GM19463 (cell line): ENCODE results near the gene ERCC4.

ENCODE experiments used
- ATAC-seq: cut with Tn5 transposase; IDR thresholded peaks from one replicate; pipeline ENCODE4 v1.9.1; 2021; ENCODE audit warnings: mild to moderate bottlenecking, moderate library complexity; ENCODE audit not compliant: unreplicated experiment

The ERCC4 gene

DNA sequence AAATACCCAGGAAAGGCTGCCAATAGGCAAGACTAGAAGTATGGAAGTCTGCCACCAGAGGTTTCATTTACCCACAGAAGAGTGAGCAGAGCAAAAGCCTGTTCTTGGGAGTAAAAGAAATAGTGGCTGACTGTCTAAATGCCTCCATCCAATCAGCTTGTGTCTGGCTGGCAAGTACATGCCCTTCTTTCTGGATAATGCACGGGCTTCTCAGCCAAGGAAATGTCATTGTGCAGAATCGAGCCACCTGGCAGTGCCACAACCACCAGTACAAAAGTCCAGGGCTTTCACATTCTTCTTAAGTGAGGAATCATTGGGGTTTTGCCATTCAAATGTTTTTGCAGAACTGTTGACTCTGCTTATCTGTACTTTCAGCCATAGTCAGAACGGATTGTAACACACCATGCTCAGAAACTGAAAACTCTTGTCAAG lies 10.1 kb upstream of the ERCC4 start:
- ATAC-seq = no peak

DNA sequence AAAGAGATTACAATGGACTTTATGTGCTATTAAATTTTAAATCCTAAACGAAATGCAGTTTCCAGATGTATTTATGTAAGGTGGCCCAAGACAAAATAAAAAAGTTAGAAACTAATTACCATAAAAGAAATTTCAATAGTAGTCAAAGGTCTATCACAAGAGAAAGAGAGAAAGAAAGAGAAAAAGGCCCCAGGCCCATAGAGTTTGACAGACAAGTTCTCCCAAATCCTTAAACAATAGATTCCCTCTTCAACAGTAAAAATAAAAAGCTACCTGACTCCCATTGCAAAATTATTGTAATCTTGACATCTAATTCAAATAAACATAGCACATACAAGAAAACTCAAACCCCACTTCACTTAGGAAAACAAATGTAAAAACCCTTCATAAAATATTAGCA lies 8.6 kb upstream of the ERCC4 start:
- no peak for ATAC-seq

DNA sequence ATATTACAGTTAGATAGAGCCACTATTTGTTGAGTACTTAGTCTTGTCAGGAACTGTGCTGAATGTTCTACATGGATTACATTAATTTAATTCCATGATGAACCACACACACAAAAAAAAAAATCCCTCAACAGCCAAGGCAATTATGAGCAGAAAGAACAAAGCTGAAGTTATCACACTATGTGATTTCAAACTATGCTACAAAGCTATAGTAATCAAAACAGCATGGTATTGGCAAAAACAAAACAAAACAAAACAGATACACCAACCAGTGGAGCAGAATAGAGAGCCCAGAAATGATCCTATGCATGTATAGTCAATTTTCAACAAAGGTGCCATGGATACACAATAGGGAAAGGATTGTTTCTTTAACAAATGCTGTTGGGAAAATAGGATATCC lies 8.1 kb upstream of the ERCC4 start:
- ATAC-seq = no peak

DNA sequence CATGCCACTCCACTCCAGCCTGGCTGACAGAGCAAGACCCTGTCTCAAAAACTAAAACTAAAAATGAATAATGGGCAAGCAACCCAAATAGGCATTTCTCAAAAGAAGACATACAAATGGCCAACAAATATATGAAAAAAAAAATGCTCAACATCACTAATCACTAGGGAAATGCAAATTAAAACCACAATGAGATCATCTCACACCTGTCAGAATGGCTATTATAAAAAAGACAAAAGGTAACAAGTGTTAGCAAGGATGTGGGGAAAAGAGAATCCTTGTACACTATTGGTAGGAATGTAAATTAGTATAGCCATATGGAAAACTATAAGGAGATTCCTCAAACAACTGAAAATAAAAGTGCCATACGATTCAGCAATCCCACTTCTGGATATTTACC lies 7.1 kb upstream of the ERCC4 start:
- ATAC-seq = no peak

DNA sequence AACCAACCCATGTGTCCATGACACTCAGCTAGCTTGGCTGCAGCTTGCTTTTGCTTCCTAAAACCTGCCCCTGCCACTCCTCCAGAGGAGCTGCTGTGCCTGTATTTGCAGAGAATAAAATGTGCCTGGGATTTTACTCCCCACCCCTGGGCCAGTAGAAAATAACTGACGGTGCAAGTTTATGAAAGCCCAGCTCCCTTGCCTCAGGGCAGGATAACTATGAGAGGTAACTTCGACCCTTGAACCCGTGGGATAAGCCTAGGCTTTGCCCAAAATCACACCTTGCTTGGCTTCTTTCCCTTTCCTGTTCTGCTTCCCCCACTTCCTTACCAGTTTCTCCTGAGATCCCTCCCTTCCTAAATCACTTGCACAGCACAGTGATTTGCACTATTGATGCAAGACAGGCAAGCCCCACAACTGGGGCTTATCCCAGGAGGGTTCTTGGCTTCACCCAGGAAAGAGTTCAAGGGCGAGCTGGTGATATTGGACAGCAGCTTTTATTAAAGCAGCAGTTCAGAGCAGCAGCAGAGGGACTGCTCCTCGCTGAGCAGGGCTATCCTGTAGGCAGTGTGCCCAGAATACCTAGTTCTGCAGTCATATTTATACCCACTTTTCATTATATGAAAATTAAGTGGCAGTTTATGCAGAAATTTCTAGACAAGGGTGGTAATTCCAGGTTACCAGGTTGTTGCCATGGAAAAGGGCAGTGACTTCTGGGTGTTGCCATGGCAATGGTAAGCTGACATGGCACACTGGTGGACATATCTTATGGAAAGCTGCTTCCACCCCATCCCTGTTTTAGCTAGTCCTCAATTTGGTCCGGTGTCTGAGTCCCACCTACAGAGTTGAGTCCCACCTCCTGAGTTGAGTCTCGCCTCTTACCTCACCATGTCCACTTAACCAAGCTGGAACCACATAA lies 6.3 kb upstream of the ERCC4 start:
- ATAC-seq = no peak

DNA sequence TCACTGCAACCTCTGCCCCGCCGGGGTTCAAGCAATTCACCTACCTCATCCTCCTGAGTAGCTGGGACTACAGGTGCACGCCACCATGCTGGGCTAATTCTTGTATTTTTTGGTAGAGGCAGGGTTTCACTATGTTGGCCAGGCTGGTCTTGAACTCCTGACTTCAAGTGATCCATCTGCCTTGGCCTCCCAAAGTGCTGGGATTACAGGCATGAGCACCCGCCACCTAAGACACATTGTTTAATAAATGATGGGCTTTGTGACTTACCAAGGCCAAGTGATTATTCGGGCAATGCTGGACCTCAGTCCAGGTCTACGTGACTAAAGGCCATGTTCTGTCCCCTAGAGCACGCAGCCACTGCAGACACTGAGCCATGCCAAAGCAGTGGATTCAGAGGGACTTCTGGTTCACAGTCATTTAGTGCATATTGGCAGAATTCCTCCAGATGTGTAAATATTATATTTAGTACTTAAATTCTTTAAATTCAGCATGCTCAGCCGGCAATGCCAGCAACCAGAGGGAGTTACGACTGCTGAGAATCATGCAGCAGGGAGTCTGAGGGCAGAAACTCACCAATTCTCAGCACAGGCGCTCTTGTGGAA lies 4.8 kb upstream of the ERCC4 start:
- ATAC-seq = no peak

DNA sequence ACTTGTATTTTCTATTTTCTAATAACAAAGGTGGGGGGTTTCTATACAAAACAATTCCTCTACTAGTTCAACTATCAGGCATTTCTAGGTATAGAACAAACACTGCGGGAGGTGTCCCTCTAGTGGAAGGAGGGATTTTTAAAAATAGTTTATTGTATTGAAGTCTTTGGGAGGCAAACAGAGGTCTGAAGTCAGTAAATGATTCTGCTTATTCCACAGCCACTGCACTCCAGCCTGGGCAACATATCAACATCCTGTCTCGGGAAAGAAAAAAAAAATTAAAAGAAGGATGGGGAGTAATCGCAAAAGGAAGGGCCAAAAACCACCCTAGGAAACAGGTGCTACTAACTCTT lies 648 bp upstream of the ERCC4 start:
- no peak for ATAC-seq

DNA sequence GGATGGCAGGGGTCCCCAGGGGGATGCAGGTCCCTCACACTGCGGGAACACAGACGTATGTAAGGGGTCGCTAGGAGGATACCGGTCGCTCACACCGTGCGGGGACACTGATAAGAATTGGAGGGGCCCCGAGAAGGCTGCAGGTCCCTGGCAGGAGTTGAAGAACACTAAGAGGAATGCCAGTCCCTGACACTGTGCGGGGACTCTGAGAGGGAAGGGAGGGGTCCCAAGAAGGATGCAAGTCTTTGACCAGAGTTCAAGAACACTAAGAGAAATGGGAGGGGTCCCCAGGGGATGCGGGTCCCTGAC lies 510 bp downstream of the ERCC4 start:
- no peak for ATAC-seq

DNA sequence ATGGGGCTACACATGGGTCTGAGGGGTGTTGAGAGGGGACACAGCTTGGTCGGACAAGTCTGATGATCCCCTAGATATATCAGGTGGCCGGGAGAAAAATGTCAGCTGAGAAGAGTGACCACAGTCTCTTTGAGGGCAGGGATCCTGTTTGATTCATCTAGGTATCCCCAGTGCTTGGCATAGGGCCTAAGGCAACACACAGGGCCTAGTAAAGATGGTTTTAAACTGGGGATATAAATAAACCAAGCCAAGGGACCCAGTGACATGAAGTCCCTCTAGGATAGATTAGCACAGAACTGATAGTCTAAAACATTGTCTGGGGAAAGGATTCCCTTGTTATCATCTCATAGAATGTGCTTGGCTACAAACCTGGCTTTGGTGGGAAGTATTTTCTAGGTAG lies 1.4 kb downstream of the ERCC4 start:
- ATAC-seq = no peak

DNA sequence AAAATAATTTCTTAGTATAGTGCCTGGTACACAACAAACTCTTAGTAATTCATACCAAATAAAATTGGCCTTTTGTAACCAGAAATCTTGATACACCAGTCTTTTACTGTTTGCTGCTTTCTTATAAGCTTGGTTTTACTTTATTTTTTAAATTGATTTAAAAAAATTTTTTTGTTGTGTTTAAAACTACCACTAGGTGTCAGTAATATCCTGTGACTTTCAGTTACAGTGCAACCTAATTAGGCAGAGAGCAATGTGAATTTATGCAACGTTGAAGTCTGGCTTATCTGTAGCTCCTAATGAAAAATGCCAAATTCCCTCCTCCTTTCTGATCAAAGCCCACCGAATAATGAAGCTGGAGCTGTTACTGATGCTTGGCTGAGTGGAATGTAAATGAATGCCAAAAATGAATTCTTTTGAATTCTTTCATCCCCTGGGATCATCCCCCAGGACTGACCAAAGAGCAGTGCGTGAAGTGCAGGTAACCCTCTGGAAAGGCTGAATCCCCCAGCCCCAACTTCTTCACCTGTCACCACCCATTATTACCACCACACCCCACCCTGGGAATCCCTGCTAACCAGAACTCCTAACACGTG lies 3.8 kb downstream of the ERCC4 start:
- no peak for ATAC-seq

DNA sequence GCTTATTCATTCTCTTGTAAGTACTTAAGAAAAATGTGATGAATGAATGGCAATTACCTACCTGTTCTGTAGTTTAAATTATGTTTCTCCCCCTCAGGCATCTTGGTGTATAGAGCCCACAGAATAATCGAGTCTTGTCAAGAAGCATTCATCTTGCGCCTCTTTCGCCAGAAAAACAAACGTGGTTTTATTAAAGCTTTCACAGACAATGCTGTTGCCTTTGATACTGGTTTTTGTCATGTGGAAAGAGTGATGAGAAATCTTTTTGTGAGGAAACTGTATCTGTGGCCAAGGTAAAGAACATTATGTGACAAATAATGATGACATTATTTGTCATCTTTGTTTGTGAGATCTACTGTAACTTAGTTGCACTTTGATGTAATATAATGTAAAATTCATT lies 6.5 kb downstream of the ERCC4 start:
- ATAC-seq = no peak

DNA sequence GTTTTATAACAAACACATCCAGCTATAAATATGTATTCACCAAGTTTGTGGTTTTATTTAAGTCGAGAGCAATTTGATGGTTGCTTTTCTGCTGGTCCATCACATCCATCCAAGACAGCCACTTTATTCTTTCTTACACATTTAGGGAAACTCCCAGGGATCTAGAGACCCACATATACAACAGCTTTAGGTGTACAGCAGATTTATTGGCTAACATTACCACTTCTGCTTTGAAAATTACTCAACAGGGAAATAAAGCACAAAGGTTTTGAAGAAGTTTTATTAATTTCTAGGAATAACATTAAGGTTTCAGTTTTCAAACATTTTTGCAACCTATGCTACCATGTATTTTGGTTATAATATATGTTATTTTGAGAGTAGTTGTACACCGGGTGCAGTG lies 6.9 kb downstream of the ERCC4 start:
- no peak for ATAC-seq

DNA sequence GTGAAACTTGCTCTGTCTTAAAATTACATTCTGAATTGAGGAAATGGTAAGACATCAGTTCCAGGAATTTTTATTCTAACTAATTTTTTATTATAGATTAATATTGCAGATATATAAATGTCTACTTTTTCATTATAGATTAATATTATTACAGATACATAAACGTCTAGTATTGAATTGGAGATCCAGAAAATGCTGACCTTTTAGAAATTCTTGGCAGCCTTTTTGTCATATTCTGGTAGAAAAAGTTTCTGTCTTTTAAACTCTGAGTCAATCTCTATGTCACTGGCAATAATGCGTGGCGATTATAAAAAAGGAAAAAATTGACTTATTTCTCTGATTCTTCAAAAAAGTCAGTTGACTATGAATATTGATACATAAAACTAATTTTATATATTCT lies 8.7 kb downstream of the ERCC4 start:
- ATAC-seq = no peak

DNA sequence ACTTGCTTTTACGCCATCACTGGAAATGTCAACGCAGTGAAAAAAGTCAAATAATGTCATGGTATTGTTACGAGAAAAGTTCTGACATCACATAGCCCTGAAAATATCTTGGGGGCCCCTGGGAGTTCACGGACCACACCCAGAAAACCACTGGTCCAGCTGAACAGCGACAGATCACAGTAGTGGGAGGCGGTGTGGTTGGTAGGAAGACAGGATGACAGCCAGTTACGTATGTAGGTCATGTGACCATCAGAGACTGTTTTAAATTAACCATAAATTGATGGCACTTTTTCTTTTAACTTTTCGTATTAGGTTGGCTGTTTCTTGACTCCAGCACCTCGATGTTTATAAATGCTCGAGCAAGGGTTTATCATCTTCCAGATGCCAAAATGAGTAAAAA lies 11.9 kb downstream of the ERCC4 start:
- no peak for ATAC-seq

DNA sequence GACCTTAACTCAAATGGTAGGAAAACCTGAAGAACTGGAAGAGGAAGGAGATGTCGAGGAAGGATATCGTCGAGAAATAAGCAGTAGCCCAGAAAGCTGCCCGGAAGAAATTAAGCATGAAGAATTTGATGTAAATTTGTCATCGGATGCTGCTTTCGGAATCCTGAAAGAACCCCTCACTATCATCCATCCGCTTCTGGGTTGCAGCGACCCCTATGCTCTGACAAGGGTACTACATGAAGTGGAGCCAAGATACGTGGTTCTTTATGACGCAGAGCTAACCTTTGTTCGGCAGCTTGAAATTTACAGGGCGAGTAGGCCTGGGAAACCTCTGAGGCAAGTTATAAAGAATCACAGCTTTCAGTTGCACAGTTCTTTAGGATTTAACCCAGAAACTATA lies 15.5 kb downstream of the ERCC4 start:
- no peak for ATAC-seq

DNA sequence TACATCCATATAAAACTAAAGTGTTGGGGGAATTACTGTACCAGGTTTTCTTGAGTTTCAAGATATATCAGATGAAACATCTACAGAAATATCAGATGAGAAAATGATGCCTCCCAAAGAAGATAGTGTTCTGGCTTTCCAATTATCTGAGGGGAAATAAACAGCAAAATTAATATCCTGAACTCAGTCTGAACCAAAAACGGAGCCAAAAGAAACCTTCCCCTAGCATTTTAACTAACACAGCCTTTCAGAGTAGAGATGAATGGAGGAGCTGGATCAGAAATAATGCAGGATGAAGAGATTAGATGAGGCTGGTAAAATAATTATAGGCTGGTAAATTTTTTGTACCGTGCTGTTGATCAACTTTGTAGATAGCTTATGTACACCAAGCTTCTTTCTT lies 16.2 kb downstream of the ERCC4 start:
- no peak for ATAC-seq

DNA sequence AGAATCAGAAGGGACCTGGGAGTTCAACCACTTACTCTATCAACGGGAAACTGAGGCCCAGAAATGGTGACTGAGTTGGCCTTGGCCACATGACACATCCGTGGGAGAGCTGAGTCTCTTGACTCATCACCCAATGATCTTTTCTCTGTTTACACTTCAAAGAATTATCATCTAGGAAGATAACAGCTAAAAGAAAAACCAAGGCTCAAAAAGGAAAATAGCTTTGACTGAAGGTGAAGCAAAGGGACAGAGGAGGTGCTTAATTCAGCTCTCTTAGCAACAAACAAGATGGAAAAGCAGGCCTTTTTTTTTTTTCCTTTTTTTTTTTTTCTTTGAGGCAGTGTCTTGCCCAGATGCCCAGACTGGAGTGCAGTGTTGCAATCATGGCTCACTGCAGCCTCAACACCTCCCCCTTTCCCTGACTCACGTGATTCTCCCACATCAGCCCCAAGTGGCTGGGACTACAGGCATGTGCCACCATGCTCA lies 16.7 kb downstream of the ERCC4 start:
- ATAC-seq = no peak

DNA sequence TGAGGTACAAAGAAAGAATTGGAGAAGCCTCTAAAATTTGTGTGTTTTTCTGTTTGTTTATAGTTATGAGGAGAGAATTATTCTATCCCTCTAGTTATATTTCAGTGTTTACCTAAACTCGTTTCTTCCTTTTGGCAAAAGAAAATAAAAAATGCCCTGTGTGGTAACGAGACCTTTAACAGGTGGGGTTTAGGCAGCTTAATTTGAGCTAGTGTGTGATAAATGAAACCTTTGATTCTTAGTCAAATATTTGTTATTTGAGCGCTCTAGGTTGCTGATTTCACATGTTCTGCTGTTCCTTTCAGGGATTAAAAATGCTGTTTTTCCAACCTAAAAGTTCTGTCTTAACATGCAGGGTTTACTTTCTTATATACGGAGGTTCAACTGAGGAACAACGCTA lies 17.5 kb downstream of the ERCC4 start:
- ATAC-seq = no peak

DNA sequence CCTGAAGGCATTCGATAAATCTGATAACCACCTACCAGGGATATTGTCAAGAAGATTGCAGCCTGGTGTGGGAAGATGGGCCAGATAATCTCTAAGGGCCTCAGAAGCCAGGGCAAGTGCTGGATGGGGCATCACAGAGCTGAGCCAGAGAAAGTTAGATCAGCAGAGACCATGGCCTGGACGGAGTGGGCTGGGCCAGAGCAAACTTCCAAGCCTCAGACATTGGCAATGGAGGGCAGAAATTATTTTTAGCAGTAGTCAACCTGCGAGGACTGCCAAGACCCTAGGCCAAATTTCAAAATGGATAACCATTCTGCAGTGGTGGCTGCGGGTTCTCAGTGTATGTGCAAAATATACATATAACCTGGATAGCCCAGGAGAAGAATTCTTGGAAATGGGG lies 18.5 kb downstream of the ERCC4 start:
- no peak for ATAC-seq

DNA sequence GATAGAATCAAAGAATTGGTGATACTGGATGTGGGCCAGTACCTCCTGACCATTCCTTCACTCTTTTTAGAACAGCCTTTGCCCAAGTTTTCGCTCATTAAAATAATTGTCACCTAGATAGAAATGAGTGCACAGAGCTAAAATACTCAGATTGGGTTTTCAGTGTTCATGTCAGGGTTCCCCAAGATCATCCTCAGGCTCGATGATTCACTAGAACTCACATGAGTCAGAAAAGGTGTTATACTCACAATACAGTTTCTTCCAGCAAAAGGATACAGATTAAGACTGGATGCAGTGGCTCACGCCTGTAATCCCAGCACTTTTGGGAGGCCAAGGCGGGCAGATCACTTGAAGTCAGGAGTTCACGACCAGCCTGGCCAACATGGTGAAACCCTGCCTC lies 19.9 kb downstream of the ERCC4 start:
- ATAC-seq = no peak

DNA sequence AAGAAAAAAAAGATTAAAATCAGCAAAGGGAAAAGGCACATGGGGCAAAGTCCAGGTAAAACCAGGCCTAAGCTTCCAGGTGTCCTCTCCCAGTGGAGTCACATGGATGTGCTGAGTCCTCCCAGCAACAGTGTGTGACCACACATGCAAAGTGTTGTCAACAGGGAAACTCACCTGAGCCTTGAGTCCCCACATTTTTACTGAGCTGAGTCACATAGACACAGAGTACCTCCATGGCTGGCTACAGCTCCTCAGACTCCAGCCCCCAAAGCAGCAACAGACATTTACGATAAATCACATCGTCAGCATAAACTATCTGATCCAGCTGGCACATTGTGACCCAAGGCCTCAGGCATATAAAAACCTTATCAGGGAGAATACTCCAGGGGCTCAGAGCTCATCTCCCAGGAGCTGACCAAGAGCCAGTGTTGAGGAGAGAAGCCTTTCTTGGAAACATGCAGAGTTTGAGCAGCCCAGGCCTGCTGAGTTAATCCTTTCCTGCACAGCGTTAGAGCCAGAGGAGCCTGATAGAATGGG lies 20.5 kb downstream of the ERCC4 start:
- no peak for ATAC-seq

DNA sequence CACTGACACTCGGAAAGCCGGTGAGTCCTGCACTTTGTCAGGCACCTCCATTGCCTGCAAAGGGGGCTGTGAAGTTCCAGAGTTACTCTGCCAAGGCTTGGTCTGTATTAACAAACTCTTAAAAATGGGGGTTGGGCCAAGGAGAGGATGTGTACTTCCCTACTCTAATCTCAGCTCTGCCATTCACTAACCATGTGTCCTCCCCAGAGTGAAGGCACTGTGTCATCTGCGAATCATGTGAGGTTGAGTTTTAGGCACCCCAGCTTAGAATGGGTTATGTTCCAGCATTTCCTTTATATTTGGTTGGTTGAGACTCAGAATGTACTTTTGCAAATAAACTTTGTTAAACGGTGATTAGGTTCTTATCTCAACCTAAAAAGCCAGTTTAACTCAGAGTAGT lies 24.9 kb downstream of the ERCC4 start:
- no peak for ATAC-seq
